Rectal smooth muscle tissue (tissue), 1 donor: Measurements from ENCODE around the gene PRG2.

Experiments used
- H3K27ac ChIP-seq: one replicate; pipeline ENCODE4 v1.7.0; 2013; ENCODE audit warnings: low read depth, low read length, inconsistent platforms
- H3K27me3 ChIP-seq: one replicate; pipeline ENCODE4 v1.7.0; 2013; ENCODE audit warnings: low read length; ENCODE audit not compliant: control insufficient read depth, insufficient read depth
- H3K36me3 ChIP-seq: one replicate; pipeline ENCODE4 v1.7.0; 2013; ENCODE audit warnings: low read length; ENCODE audit not compliant: control insufficient read depth, insufficient read depth
- H3K4me1 ChIP-seq: one replicate; pipeline ENCODE4 v1.7.0; 2013; ENCODE audit warnings: low read length; ENCODE audit not compliant: control insufficient read depth, insufficient read depth
- H3K4me3 ChIP-seq: one replicate; pipeline ENCODE4 v1.7.0; 2013; ENCODE audit warnings: low read length
- H3K9ac ChIP-seq: one replicate; pipeline ENCODE4 v1.7.0; 2013; ENCODE audit warnings: low read length

PRG2 gene, protein sequence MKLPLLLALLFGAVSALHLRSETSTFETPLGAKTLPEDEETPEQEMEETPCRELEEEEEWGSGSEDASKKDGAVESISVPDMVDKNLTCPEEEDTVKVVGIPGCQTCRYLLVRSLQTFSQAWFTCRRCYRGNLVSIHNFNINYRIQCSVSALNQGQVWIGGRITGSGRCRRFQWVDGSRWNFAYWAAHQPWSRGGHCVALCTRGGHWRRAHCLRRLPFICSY

DNA sequence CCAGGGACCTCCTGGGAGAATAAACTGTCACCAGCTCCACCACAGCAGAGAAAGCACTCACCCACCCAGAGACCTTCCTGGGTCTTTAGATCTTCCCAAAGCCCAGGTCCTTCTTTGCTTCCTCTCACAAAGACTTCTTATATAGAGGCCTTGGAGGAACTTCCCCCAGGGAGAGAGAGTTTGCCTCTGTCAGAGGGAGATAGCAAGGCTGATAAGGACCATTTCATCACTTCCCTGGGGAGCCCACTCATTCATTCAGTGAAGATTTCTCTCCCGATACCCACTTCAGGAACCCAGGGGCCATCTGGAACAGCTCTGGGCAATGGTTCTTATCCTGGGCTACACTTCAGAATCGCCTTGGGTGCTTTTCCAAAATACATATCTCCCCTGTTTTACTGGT, at the start of gene PRG2:
TSS of gene PRG2 (minus strand) at position 116 of the 400 bp plus-strand sequence. CDS start 706 bp downstream, outside the sequence.
- Histone ChIP-seq H3K36me3 (no peaks in the 10 kb centered on the region), H3K4me1 (no peaks in the 10 kb centered on the region), H3K9ac (no peak within 1 kb of the TSS), H3K27me3 (no peaks in the 10 kb centered on the region), H3K4me3 (no peak within 1 kb of the TSS), H3K27ac (no peak within 1 kb of the TSS)

DNA sequence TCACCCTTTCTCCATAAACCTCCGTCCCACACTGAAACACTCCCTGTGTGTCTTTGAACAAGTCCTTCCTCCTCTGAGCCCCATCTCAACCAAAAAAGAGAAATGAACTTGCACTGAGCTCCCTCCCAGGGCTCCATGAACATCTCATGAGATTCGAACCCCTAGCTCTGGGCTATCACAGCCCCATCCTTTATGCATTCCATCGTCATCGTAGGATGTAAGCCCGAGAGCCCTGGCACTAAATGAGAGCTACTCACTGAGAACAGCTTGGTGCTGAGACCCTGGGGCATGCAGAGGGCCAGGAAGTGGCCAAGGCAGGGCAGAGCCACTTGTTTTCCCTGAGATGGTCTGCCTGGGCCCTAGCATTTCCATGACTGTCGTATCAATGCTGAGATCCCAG, 49.3 kb upstream of the PRG2 start:
- Histone ChIP-seq H3K9ac (no peak overlapping the region), H3K36me3 (no peaks in the 10 kb centered on the region), H3K4me1 (peaks cover 5% of the 10 kb centered on the region), H3K4me3 (no peak overlapping the region), H3K27me3 (no peaks in the 10 kb centered on the region), H3K27ac (no peak overlapping the region)

DNA sequence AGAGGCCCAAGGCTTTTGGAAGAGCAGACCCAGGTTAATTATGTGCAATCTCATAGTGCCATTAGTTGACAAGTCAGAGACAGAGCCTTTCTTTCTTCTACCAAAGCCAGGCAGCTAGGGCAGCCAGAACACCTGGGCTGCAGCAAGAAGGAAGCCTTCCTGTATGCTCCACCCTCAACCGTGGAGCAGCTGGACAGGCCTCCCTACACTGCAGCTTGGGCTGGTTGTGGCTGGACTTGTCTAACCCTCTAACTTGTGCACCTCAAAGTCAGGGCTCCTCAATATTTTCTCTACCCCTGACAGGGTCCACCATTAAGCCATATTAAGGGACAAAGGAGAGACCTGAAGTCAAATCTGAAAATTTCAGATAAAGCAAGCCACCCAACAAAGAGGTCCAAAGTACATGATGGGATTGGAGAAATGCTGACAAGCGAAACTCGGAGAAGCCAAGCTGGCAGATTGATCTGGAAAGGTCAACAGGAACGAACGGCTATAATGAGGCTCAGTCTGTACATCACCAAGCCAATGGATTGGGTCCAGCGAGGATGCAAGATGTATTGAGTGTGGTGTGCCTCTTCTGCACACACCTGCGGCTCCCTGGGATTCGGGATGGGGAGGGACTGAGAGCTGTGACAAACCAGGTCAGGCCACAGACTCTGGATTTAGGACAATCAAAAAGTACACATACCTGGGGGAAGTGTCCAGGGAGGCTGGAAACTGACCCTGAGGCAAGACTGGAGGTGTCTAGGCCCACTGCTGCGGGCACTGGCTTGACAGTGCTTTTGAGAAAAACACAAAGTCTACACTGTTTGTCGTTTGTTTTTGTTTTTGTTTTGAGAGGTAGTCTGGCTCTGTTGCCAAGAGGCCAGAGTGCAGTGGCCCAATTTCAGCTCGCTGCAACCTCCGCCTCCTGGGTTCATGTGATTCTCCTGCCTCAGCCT, 48.2 kb upstream of the PRG2 start:
- H3K4me1 ChIP-seq: peaks cover 8% of the 10 kb centered on the region
- no peaks in the 10 kb centered on the region for H3K36me3 ChIP-seq
- H3K27ac ChIP-seq: no peak overlapping the region
- no peak overlapping the region for H3K4me3 ChIP-seq
- no peaks in the 10 kb centered on the region for H3K27me3 ChIP-seq
- H3K9ac ChIP-seq: no peak overlapping the region

DNA sequence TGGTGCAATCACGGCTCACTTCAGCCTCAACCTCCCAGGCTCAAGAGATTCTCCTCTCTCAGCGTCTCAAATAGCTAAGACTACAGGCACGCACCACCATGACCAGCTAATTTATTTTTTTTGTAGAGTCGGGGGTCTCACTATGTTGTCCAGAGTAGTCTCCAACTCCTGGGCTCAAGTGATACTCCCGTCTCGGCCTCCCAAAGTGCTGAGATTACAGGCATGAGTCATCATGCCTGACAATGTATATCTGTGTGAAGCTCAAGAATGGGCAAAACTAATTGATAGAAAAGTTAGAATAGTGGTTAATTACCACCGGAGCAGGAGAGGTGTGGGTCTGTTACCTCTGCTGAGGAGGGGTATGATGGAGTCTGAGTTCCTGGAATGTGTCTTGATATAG, 45.6 kb upstream of the PRG2 start:
- no peaks in the 10 kb centered on the region for H3K36me3 ChIP-seq
- no peak overlapping the region for H3K4me3 ChIP-seq
- peaks cover 8% of the 10 kb centered on the region for H3K4me1 ChIP-seq
- H3K27me3 ChIP-seq: no peaks in the 10 kb centered on the region
- no peak overlapping the region for H3K27ac ChIP-seq
- no peak overlapping the region for H3K9ac ChIP-seq

DNA sequence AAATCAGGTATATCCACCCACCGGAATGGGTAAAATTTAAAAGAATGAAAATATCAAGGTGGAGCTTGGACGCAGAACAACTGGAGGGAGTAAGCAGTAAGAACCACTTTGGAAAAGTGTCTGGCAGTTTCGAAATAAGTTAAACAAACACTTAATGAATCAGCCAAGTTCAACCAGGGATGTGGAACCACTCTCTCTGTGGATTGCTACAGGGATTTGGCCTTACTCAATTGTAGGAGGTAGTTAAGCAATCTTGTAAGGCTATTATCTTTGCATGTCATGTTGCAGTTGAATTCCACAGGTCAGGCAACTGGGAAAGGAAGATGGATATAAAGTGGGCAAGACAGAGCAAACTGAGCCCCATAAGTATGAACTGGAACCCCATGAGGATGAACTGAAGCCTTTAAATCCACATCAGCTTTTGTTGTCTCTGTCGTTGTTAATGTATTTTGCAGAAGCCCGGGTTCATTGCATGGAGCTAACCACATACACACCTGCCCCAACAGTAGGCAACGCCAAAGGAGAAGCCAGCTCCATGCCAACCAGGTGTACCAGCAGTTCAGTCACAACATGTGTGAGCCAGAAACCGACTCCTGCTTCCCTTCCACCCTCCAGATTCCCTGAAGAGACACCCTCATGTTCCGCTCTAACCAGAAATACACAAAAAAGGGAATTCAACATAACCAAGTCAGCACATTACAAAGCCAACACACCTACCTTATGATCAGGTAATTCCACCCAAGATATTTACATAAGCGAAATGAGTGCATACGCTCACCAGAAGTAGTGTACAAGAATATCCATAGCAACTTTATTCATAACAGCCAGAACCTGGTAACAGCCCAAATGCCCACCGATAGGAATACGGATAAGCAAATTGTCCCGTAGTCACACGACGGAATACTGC, 44.4 kb upstream of the PRG2 start:
- Histone ChIP-seq H3K9ac (no peak overlapping the region), H3K4me1 (peaks cover 8% of the 10 kb centered on the region), H3K36me3 (no peaks in the 10 kb centered on the region), H3K4me3 (no peak overlapping the region), H3K27ac (no peak overlapping the region), H3K27me3 (no peaks in the 10 kb centered on the region)

DNA sequence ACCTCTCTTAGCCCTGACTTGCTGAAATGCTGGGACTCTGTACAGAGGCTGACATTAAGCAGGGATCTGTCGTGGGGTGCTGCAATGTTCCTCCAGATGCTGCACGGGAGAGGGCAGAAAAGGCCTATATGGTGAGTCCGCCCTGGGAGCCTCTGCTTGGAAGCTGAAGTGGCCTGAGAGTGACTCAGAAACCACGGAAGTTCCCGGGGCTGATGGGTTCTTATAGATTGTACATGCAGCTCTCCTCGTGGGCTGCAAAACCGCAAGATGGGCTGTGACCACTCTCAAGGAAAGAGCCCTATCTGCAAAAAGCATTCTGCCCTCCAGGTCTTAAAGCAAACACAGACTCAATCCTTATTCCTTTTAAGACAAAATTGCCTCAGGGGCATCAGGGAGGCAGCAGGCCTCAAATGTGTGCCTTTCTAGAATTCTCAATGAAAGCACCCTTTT, 42.3 kb upstream of the PRG2 start:
- no peak overlapping the region for H3K9ac ChIP-seq
- H3K27me3 ChIP-seq: no peaks in the 10 kb centered on the region
- H3K27ac ChIP-seq: no peak overlapping the region
- H3K4me3 ChIP-seq: no peak overlapping the region
- H3K4me1 ChIP-seq: peaks cover 8% of the 10 kb centered on the region
- H3K36me3 ChIP-seq: no peaks in the 10 kb centered on the region

DNA sequence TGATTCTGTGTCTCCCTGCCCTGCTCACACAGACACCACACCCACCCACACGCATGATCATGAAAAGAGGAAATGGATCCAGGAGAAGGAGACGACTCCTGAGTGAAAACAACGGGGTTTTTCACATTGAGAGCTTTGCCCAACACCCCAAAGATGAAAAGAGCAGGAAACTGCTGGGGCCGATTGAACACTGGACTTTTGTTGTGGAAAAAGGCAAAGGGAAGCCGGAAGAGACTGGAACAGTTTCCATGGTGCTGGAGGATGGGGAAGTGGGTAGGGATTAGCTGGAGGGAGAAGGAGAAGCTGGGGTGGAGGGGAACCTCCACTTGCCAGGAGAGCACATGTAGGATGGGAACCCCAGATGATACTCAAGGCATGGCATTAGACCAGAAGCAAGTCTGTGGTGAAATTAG, 41.7 kb upstream of the PRG2 start:
- no peak overlapping the region for H3K9ac ChIP-seq
- H3K27ac ChIP-seq: no peak overlapping the region
- no peaks in the 10 kb centered on the region for H3K27me3 ChIP-seq
- peaks cover 10% of the 10 kb centered on the region for H3K4me1 ChIP-seq
- H3K4me3 ChIP-seq: no peak overlapping the region
- no peaks in the 10 kb centered on the region for H3K36me3 ChIP-seq

DNA sequence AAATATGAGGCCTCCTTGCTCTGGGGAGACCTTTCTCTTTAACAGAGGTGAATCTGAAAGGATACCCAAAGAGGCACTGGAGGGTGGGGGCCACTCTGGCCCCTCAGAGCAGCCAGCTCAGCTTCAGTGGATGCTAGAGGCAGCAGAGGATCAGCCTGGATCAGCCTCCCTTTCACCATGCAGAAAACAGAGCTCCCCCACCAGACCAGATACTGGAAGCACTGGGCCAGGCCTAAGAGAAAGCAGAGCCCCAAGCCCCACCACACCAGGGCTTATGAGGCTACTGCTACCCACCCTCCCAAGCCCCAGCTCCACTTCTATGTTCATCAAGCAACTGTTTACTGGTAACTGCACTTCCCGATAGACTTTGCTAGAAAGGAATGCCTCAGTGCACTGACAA, 40.5 kb upstream of the PRG2 start:
- H3K27me3 ChIP-seq: no peaks in the 10 kb centered on the region
- peaks cover 18% of the 10 kb centered on the region for H3K4me1 ChIP-seq
- no peak overlapping the region for H3K4me3 ChIP-seq
- H3K27ac ChIP-seq: no peak overlapping the region
- H3K36me3 ChIP-seq: no peaks in the 10 kb centered on the region
- H3K9ac ChIP-seq: no peak overlapping the region

DNA sequence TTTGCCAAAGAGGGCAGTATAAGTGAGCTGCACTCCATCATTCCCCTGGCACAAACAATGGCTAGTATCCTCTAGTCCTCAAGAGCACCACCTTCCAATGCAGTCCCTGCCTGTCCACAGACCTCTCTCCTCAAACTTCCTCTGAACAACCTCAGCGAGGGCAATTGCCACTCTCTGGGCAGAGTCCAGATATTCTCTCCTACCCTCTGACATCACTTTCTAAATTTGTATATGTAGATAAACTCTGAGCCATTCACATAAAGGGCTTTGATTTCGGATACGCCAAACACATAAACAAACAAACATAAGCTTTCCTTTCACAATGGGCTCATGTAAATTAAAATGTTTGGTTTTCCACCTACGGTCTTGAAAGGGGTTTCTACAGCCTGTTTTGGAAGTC, 39.5 kb upstream of the PRG2 start:
- H3K4me3 ChIP-seq: no peak overlapping the region
- no peak overlapping the region for H3K9ac ChIP-seq
- no peak overlapping the region for H3K27ac ChIP-seq
- no peaks in the 10 kb centered on the region for H3K27me3 ChIP-seq
- H3K36me3 ChIP-seq: no peaks in the 10 kb centered on the region
- H3K4me1 ChIP-seq: peaks cover 21% of the 10 kb centered on the region

DNA sequence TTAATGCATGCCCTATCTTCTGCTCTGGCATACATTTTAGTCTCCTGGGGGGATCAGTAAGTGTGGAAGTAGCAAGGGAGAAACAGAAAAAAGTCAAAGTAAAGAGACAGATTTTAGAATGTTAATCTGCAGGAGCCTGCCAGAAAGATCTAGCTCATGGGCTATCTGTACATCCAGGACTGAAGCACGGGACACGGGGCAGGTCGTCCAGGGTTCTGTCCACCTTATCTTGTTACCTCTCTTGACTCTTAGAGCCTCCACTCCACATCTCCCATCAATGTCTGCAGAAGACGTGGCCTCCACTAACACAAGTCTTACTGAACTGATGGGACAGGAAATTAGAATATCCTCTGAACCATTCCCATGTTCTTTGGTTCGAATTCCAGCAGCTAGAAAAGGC, 38.2 kb upstream of the PRG2 start:
- Histone ChIP-seq H3K27ac (no peak overlapping the region), H3K4me1 (peaks cover 17% of the 10 kb centered on the region)

DNA sequence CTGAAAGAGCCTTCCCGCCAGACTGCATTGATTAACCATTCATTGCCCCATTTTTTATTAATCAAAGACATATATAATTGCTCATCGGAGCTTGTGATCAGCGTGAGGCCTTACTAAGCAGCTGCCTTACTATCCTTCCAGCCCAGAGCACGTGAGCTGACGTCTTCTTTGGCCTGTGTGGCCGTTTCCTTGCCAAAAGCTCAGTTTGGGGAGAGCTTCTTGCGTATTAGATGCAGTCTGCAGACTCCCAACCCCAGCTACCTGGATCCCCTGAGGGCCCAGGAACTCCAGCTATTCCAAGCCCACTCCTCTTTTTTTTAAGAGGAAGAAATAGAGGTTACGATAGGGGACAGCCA, 37.3 kb upstream of the PRG2 start:
- peak overlapping the region; percentile 75 for H3K27ac ChIP-seq
- H3K9ac ChIP-seq: no peak overlapping the region
- no peaks in the 10 kb centered on the region for H3K27me3 ChIP-seq
- no peaks in the 10 kb centered on the region for H3K36me3 ChIP-seq
- peaks cover 17% of the 10 kb centered on the region for H3K4me1 ChIP-seq
- no peak overlapping the region for H3K4me3 ChIP-seq

More for the DNA sequence above, 38.2 kb upstream of the PRG2 start:
- no peaks in the 10 kb centered on the region for H3K27me3 ChIP-seq
- H3K9ac ChIP-seq: no peak overlapping the region
- H3K36me3 ChIP-seq: no peaks in the 10 kb centered on the region
- H3K4me3 ChIP-seq: no peak overlapping the region
